GM18520 (cell line): ENCODE measurements around the gene IQSEC3.

Experiments
- ATAC-seq: cut with Tn5 transposase; IDR thresholded peaks from one replicate; pipeline ENCODE4 v1.9.1; 2021; ENCODE audit not compliant: unreplicated experiment

Gene IQSEC3

GRCh38 chr12:78981-79380 is 12.4 kb downstream of the IQSEC3 start:
- ATAC-seq: no peak

GRCh38 chr12:80681-81190 is 14.2 kb downstream of the IQSEC3 start:
- ATAC-seq: no peak

GRCh38 chr12:82740-83139 is 16.2 kb downstream of the IQSEC3 start:
- ATAC-seq: no peak

GRCh38 chr12:84056-84455 is 17.5 kb downstream of the IQSEC3 start:
- ATAC-seq: no peak

- ATAC-seq: no peak
Measured at GRCh38 chr12:85191-85666, 18.7 kb downstream of the IQSEC3 start.

- ATAC-seq: no peak
Measured at GRCh38 chr12:87315-87714, 20.7 kb downstream of the IQSEC3 start.

GRCh38 chr12:87856-88255 is 21.3 kb downstream of the IQSEC3 start:
- ATAC-seq: no peak

GRCh38 chr12:89653-90052 is 23.1 kb downstream of the IQSEC3 start:
- no peak for ATAC-seq

GRCh38 chr12:91213-91612 is 24.6 kb downstream of the IQSEC3 start:
- ATAC-seq: no peak

GRCh38 chr12:93266-94005 is 26.9 kb downstream of the IQSEC3 start:
- ATAC-seq: no peak

- ATAC-seq: no peak
Measured at GRCh38 chr12:96543-96942, 30.0 kb downstream of the IQSEC3 start.

- no peak for ATAC-seq
Measured at GRCh38 chr12:98924-99352, 32.4 kb downstream of the IQSEC3 start.

GRCh38 chr12:99605-100004 is 33.0 kb downstream of the IQSEC3 start:
- ATAC-seq: no peak

GRCh38 chr12:101969-102878 is 35.7 kb downstream of the IQSEC3 start:
- no peak for ATAC-seq

- no peak for ATAC-seq
Measured at GRCh38 chr12:102879-103168, 36.3 kb downstream of the IQSEC3 start.

GRCh38 chr12:103169-103981 is 36.8 kb downstream of the IQSEC3 start:
- ATAC-seq: no peak

- no peak for ATAC-seq
Measured at GRCh38 chr12:104551-105081, 38.0 kb downstream of the IQSEC3 start.

- ATAC-seq: no peak
Measured at GRCh38 chr12:105696-106095, 39.1 kb downstream of the IQSEC3 start.

- no peak for ATAC-seq
Measured at GRCh38 chr12:106118-106591, 39.6 kb downstream of the IQSEC3 start.

- ATAC-seq: no peak
Measured at GRCh38 chr12:108594-108993, 42.0 kb downstream of the IQSEC3 start.

GRCh38 chr12:109446-109845 is 42.9 kb downstream of the IQSEC3 start:
- no peak for ATAC-seq
